Progenitor cell of endocrine pancreas (in vitro differentiated cells): Measurements from ENCODE around the gene PCP4L1. TPM values are rescaled to one million over a fixed set of nuclear protein-coding genes. Genes with fewer than 3 reads are reported as not detected.
A peak's percentile ranks its signal among the peaks of the same experiment; 100 is the strongest.

Experiments
- DNase-seq: peaks from one replicate; pipeline ENCODE4 v3.0.0; 2021; ENCODE audit warnings: low spot score; ENCODE audit not compliant: unreplicated experiment
- H3K27ac Mint-ChIP-seq: 2 replicates; pipeline ENCODE4 v1.8.0; 2021; ENCODE audit warnings: mild to moderate bottlenecking, moderate library complexity, mixed read lengths
- H3K27me3 Mint-ChIP-seq: 2 replicates; pipeline ENCODE4 v1.8.0; 2021; ENCODE audit warnings: mixed read lengths
- H3K36me3 Mint-ChIP-seq: 2 replicates; pipeline ENCODE4 v1.8.0; 2022; ENCODE audit warnings: mixed read lengths; ENCODE audit not compliant: insufficient read depth
- H3K4me1 Mint-ChIP-seq: 2 replicates; pipeline ENCODE4 v1.8.0; 2021; ENCODE audit warnings: low read depth, mixed read lengths
- H3K4me3 Mint-ChIP-seq: 2 replicates; pipeline ENCODE4 v1.8.0; 2021; ENCODE audit warnings: low read depth, mild to moderate bottlenecking, moderate library complexity, mixed read lengths
- H3K9me3 Mint-ChIP-seq: 2 replicates; pipeline ENCODE4 v1.8.0; 2021; ENCODE audit warnings: low read depth, mixed read lengths
- CTCF ChIP-seq: fragments of 200-600 bp; sonication (generic); IDR thresholded peaks from one replicate; pipeline ENCODE4 v1.5.0; 2021; ENCODE audit warnings: antibody characterized with exemption, mild to moderate bottlenecking; ENCODE audit not compliant: unreplicated experiment
- total RNA-seq: library from RNA; stranded (reverse); gene quantifications from 2 replicates; pipeline ENCODE4 v1.2.1, GENCODE V29; 2021

The PCP4L1 gene
- total RNA-seq, 1 donor from 2014 or later, result 0.86 TPM

DNA sequence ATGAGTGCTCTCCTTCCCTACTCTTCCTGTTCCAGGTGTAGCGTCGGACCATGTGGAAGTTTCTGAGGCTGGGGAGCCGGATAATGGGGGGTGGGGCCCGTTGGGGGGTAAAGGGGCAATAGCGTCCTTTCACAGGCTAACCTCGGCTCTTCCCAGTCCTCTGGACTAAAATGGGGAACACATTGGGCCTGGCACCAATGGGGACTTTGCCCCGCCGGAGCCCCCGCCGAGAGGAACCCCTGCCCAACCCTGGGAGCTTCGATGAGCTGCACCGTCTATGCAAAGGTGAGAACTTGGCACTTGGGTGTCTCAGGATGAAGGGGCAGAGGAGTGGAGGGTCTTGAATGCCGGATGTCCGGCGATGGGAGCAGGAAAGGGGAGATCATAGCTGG is 32.2 kb upstream of the PCP4L1 start:
- no peak for DNase-seq
- no peak for TF ChIP-seq CTCF
- Mint-ChIP-seq H3K4me1 (peaks cover 44% of the 10 kb centered on the region), H3K27ac (peak overlapping the region; percentile 94), H3K4me3 (peak overlapping the region; percentile 99), H3K9me3 (no peaks in the 10 kb centered on the region), H3K36me3 (peaks cover 3% of the 10 kb centered on the region), H3K27me3 (no peaks in the 10 kb centered on the region)

GRCh38 chr1:161226759-161227158 is 31.8 kb upstream of the PCP4L1 start:
- peaks cover 44% of the 10 kb centered on the region for H3K4me1 Mint-ChIP-seq
- H3K36me3 Mint-ChIP-seq, result peaks cover 3% of the 10 kb centered on the region
- peak overlapping the region; percentile 99 for H3K4me3 Mint-ChIP-seq
- H3K9me3 Mint-ChIP-seq, result no peaks in the 10 kb centered on the region
- no peaks in the 10 kb centered on the region for H3K27me3 Mint-ChIP-seq
- H3K27ac Mint-ChIP-seq, result peak overlapping the region; percentile 82
- TF ChIP-seq CTCF, result no peak
- DNase-seq, result no peak

GRCh38 chr1:161227196-161227871 is 31.2 kb upstream of the PCP4L1 start:
- DNase-seq, result peak; percentile 66
- no peaks in the 10 kb centered on the region for H3K9me3 Mint-ChIP-seq
- no peaks in the 10 kb centered on the region for H3K27me3 Mint-ChIP-seq
- peaks cover 41% of the 10 kb centered on the region for H3K4me1 Mint-ChIP-seq
- H3K27ac Mint-ChIP-seq, result peak overlapping the region; percentile 82
- peaks cover 3% of the 10 kb centered on the region for H3K36me3 Mint-ChIP-seq
- peak; percentile 86 for TF ChIP-seq CTCF
- H3K4me3 Mint-ChIP-seq, result peak overlapping the region; percentile 99

DNA sequence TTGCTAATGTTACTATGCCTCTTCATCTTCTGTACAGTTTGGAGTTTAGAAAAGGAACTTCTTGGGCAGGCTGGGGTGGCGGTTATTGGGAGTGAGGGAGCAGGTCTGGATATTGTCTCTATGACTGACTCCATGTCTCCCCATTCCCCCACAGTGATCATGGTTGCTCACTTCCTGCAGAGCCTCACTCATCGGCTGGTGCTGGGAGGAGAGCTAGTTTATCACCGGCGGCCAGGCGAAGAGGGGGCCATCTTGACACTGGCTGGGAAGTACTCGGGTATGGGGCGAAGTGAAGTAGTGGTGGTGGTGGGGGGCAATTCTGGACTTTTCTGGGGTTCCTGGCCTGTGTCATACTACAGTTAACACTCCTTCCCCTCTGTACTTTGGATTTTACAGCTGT is 30.5 kb upstream of the PCP4L1 start:
- Mint-ChIP-seq H3K36me3 (peaks cover 3% of the 10 kb centered on the region), H3K27me3 (no peaks in the 10 kb centered on the region), H3K9me3 (no peaks in the 10 kb centered on the region), H3K4me3 (no peak overlapping the region), H3K27ac (no peak overlapping the region), H3K4me1 (peaks cover 38% of the 10 kb centered on the region)
- DNase-seq, result no peak
- TF ChIP-seq CTCF, result no peak

DNA sequence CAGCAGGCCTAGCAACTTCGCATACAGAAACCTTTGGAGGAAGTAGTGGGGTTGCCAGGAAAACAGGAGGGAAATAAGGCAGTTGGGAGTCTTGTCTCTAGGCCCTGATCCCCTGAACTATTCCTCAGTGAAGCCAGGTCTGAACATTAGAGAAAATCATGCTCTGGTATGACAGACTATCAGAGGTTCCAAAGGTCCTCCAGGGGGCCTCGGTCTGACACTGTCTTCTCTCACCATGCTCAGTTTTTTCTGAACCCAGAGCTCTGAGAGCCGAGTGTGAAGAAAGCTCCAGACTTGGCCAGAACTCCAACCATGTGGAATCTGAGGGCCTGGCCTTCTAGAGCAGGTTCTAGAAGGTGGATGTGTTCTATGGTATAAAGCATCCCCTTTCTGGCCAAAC is 28.6 kb upstream of the PCP4L1 start:
- Mint-ChIP-seq H3K9me3 (no peaks in the 10 kb centered on the region), H3K4me1 (peaks cover 23% of the 10 kb centered on the region), H3K27me3 (no peaks in the 10 kb centered on the region), H3K36me3 (peaks cover 3% of the 10 kb centered on the region), H3K4me3 (no peak overlapping the region), H3K27ac (no peak overlapping the region)
- peak; percentile 15 for TF ChIP-seq CTCF
- no peak for DNase-seq
